ENCODE data around the gene KLRK1.

DNA sequence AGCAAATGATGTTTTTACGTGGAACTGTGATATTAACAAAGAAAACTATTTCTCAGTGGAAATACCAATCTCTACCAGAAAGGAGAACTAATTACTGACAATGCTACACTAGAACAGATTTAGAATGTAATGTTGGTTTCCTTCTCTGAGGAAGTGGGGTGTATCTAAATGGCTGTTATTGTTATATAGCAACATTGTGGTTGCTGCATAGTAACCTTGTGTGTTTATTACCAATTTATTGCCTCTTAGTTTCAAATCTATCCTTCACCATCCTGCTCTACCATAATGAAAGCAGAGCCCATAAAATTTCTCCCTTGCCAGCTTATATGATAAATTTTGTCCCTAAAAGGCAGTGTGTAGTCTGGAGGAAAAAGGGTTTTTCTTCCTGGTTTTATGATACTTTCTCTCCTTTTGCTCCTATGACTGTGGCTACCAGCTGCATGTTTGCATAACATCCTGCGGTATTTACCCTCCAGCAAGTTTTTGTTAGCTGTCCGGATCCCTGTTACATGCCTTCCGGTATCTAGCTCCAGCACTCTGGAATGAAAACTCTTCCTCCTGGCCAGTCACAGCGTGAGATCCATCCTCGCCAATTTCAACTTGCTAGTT, 5.7 kb upstream of the KLRK1 start:
- TF ChIP-seq EZH2 (IDR thresholded peaks at IDR 0.05; ENCODE audit: borderline replicate concordance, insufficient read depth, low read depth, low read length, poor library complexity, severe bottlenecking), result no peak
- no peak for TF ChIP-seq CTCF (IDR thresholded peaks at IDR 0.05)
